ENCODE results near the gene PACRG. TPM values are rescaled to one million over a fixed set of nuclear protein-coding genes. Genes with fewer than 3 reads are reported as not detected.

Gene PACRG
- total and polyA plus RNA-seq, 2 donors (not counting 3 experiments of a cell fraction or from before 2014, with no cell fraction given), result 0.08 TPM; not detected in 1

DNA sequence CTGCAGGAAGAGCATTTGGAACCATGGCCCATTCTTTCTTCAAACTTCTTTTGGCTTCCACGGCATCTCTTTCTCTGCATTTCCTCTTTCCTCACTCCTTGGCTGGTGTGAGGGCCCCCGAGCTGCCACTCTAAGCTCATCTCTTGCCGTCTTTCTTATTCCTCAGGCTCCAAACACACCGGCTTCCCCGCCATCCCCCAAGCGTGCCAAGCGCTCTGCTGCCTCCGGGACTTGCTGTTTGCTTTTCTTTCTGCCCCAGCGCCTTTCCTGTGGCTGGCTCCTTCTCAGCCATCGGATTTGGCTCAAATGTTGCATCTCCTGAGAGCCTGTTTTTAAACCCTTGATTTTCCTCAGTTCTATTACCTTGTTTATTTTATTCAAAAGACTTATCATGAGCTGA is 172.7 kb downstream of the PACRG start:
- ChIA-PET POLR2A (no interaction called here), CTCF (no interaction called here)
- H2AFZ ChIP-seq (ENCODE audit: low read depth, low read length), result no peak overlapping the region
- no peaks in the 10 kb centered on the region for H4K20me1 ChIP-seq (replicated peaks; ENCODE audit: control insufficient read depth, extremely low read depth, insufficient read depth, low read length)
- intact Hi-C loops (cut with micrococcal nuclease) (no loop called here), dilution Hi-C loops (cut with MboI; ENCODE audit: extremely low pct_ligation_motif_present, low sequenced_read_pairs) (no loop called here)
- no peak overlapping the region for H3K4me2 ChIP-seq (ENCODE audit: insufficient read depth, low read length)
- H3K4me1 ChIP-seq (ENCODE audit: control insufficient read depth, extremely low read depth, insufficient read depth, low read length), result no peaks in the 10 kb centered on the region
- H3K9ac ChIP-seq (replicated peaks; ENCODE audit: extremely low read depth, insufficient read depth, low read length), result no peak overlapping the region
- no peaks in the 10 kb centered on the region for H3K9me3 ChIP-seq (replicated peaks; ENCODE audit: control insufficient read depth, insufficient read depth, low read length)
- H3K9me1 ChIP-seq (replicated peaks; ENCODE audit: control insufficient read depth, extremely low read depth, insufficient read depth, low read length), result no peaks in the 10 kb centered on the region
- FAIRE-seq (no peak), DNase-seq (ENCODE audit: low read depth, low spot score) (no peak)
- H3K79me2 ChIP-seq (ENCODE audit: control insufficient read depth, insufficient read depth, low read length), result no peaks in the 10 kb centered on the region
- H3K4me3 ChIP-seq (replicated peaks in 1 of 3; ENCODE audit: insufficient read depth in 1 of 3, low read depth in 1 of 3, low read length in 3 of 3), result no peak overlapping the region
- H3K27ac ChIP-seq (ENCODE audit: insufficient read depth, low read depth, low read length), result no peak overlapping the region
- TF ChIP-seq, protein P1, sequence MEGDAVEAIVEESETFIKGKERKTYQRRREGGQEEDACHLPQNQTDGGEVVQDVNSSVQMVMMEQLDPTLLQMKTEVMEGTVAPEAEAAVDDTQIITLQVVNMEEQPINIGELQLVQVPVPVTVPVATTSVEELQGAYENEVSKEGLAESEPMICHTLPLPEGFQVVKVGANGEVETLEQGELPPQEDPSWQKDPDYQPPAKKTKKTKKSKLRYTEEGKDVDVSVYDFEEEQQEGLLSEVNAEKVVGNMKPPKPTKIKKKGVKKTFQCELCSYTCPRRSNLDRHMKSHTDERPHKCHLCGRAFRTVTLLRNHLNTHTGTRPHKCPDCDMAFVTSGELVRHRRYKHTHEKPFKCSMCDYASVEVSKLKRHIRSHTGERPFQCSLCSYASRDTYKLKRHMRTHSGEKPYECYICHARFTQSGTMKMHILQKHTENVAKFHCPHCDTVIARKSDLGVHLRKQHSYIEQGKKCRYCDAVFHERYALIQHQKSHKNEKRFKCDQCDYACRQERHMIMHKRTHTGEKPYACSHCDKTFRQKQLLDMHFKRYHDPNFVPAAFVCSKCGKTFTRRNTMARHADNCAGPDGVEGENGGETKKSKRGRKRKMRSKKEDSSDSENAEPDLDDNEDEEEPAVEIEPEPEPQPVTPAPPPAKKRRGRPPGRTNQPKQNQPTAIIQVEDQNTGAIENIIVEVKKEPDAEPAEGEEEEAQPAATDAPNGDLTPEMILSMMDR (IDR thresholded peaks at IDR 0.05; ENCODE audit: extremely low read depth in 1 of 2, insufficient read depth in 1 of 2, low read depth in 1 of 2, low read length in 2 of 2), result no peak
- TF ChIP-seq GATA2 (IDR thresholded peaks at IDR 0.05; ENCODE audit: insufficient read depth, insufficient read length, low read depth, low read length) (no peak), EZH2 (IDR thresholded peaks at IDR 0.05; ENCODE audit: borderline replicate concordance, low read depth, low read length, severe bottlenecking) (no peak)
- H3K27me3 ChIP-seq (ENCODE audit: control insufficient read depth in 2 of 2, insufficient read depth in 2 of 2, low read length in 2 of 2), result no peaks in the 10 kb centered on the region
- BruUV-seq (replicated peaks), result no TSS peak
- H3K36me3 ChIP-seq (ENCODE audit: control insufficient read depth in 2 of 2, extremely low read depth in 1 of 2, insufficient read depth in 2 of 2, low read length in 2 of 2), result no peaks in the 10 kb centered on the region

DNA sequence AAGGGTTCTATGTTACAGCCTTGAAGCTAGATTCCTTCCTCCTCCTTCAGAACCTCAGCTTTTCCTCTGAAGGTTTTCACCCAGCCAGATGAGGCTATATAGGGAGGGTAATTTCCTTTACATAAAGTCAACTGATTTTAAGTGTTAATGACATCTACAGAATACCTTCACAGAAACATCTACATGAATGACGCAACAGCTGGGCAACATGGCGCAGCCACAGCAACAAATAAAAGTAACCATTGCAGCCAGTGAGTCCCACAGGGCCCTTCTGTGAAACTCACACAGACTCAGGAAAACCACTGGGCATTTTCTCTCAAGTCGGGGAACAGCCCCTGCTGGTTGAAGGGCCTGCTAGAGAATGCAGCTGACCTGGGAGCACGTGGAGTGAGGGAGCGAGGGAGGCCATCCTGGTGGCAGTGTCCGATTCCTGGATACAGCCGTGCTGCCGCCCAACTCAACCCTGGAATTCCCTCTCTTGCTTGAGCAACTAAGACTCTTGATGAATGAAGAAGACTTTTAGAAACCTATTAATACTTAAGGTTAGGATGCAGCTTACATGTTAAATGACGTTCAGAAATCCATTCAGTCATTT is 176.4 kb downstream of the PACRG start:
- Histone ChIP-seq H3K9me1 (replicated peaks; ENCODE audit: control insufficient read depth, extremely low read depth, insufficient read depth, low read length) (no peaks in the 10 kb centered on the region), H3K4me2 (ENCODE audit: insufficient read depth, low read length) (no peak overlapping the region), H3K4me3 (replicated peaks in 1 of 3; ENCODE audit: insufficient read depth in 1 of 3, low read depth in 1 of 3, low read length in 3 of 3) (no peak overlapping the region), H3K9ac (replicated peaks; ENCODE audit: extremely low read depth, insufficient read depth, low read length) (no peak overlapping the region), H3K79me2 (ENCODE audit: control insufficient read depth, insufficient read depth, low read length) (no peaks in the 10 kb centered on the region), H3K4me1 (ENCODE audit: control insufficient read depth, extremely low read depth, insufficient read depth, low read length) (no peaks in the 10 kb centered on the region), H3K36me3 (ENCODE audit: control insufficient read depth in 2 of 2, extremely low read depth in 1 of 2, insufficient read depth in 2 of 2, low read length in 2 of 2) (no peaks in the 10 kb centered on the region), H4K20me1 (replicated peaks; ENCODE audit: control insufficient read depth, extremely low read depth, insufficient read depth, low read length) (no peaks in the 10 kb centered on the region), H3K9me3 (replicated peaks; ENCODE audit: control insufficient read depth, insufficient read depth, low read length) (no peaks in the 10 kb centered on the region), H2AFZ (ENCODE audit: low read depth, low read length) (no peak overlapping the region), H3K27ac (ENCODE audit: insufficient read depth, low read depth, low read length) (no peak overlapping the region), H3K27me3 (ENCODE audit: control insufficient read depth in 2 of 2, insufficient read depth in 2 of 2, low read length in 2 of 2) (no peaks in the 10 kb centered on the region)
- intact Hi-C loops (cut with micrococcal nuclease) (no loop called here), dilution Hi-C loops (cut with MboI; ENCODE audit: extremely low pct_ligation_motif_present, low sequenced_read_pairs) (no loop called here)
- TF ChIP-seq JUN (IDR thresholded peaks at IDR 0.05; ENCODE audit: borderline replicate concordance, insufficient read depth, insufficient read length, low read depth), result no peak
- TF ChIP-seq, protein P2, sequence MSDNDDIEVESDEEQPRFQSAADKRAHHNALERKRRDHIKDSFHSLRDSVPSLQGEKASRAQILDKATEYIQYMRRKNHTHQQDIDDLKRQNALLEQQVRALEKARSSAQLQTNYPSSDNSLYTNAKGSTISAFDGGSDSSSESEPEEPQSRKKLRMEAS (IDR thresholded peaks at IDR 0.05; ENCODE audit: insufficient read depth, insufficient read length), result no peak
- no TSS peak for BruUV-seq (replicated peaks)
- POLR2A ChIA-PET, result no interaction called here
- FAIRE-seq (no peak), DNase-seq (ENCODE audit: low read depth, low spot score) (no peak)
- CTCF ChIA-PET, result no interaction called here
